ENCODE data around the gene GNA15. TPM values are rescaled to one million over a fixed set of nuclear protein-coding genes. Genes with fewer than 3 reads are reported as not detected.

GNA15 gene
- total RNA-seq, 1 experiment from 2014 or later = not detected

- ChIA-PET CTCF (no interaction called here), POLR2A (no interaction called here)
- Histone ChIP-seq H3K36me3 (ENCODE audit: control insufficient read depth, insufficient read depth, low read length) (no peaks in the 10 kb centered on the region), H3K27me3 (replicated peaks; ENCODE audit: control insufficient read depth, insufficient read depth, low read length) (no peaks in the 10 kb centered on the region), H3K9me3 (no peaks in the 10 kb centered on the region), H3K4me1 (no peaks in the 10 kb centered on the region), H3K4me3 (ENCODE audit: low read depth, low read length) (no peak overlapping the region)
- no peaks in the 10 kb centered on the region for H3K4me1 Mint-ChIP-seq (ENCODE audit: low read depth, unreplicated experiment)
- H3K4me3 Mint-ChIP-seq (ENCODE audit: unreplicated experiment) = no peak overlapping the region
- H3K36me3 Mint-ChIP-seq (ENCODE audit: insufficient read depth, unreplicated experiment) = peaks cover 19% of the 10 kb centered on the region
- no TSS peak for BruUV-seq (replicated peaks)
- DNase-seq = no peak
- H3K27ac Mint-ChIP-seq (ENCODE audit: unreplicated experiment) = no peak overlapping the region
- intact Hi-C loops (cut with micrococcal nuclease; ENCODE audit: unreplicated experiment) = no loop called here
- no peaks in the 10 kb centered on the region for H3K9me3 Mint-ChIP-seq (ENCODE audit: unreplicated experiment)
- no peaks in the 10 kb centered on the region for H3K27me3 Mint-ChIP-seq (ENCODE audit: insufficient read depth, unreplicated experiment)
- TF ChIP-seq CTCF (IDR thresholded peaks at IDR 0.05; ENCODE audit: insufficient read depth in 1 of 2, low read depth in 1 of 2, low read length in 1 of 2, severe bottlenecking in 1 of 2, unreplicated experiment in 1 of 2) = no peak
Measured at GRCh38 chr19:3213159-3213558, 77.3 kb downstream of the GNA15 start.

Other genes starting within 250 kb of the GNA15 start
- gene ZNF57, start 235.1 kb upstream of the GNA15 start, total RNA-seq (2022) = 5.8 and 7.6 TPM in 2 replicates
- gene ZNF77, start 191.1 kb upstream of the GNA15 start, total RNA-seq (2022) = 6.3 and 6.6 TPM in 2 replicates
- gene TLE6, start 158.5 kb upstream of the GNA15 start, total RNA-seq (2022) = 1.4 and 1.9 TPM in 2 replicates
- 29.2 and 31.3 TPM in 2 replicates for gene TLE2, start 106.8 kb upstream of the GNA15 start, total RNA-seq (2022)
- 132 and 144 TPM in 2 replicates for gene TLE5, start 73.5 kb upstream of the GNA15 start, total RNA-seq (2022)
- gene GNA11, start 41.7 kb upstream of the GNA15 start, total RNA-seq (2022) = 50.0 and 50.7 TPM in 2 replicates
- gene S1PR4, start 42.7 kb downstream of the GNA15 start, total RNA-seq (2022) = not detected in 2 replicates
- gene NCLN, start 49.9 kb downstream of the GNA15 start, total RNA-seq (2022) = 87.3 and 94.2 TPM in 2 replicates
- gene CELF5, start 88.6 kb downstream of the GNA15 start, total RNA-seq (2022) = 0.07 TPM in 1 of 2 replicates, not detected in the other
- 5.1 and 5.5 TPM in 2 replicates for gene NFIC, start 230.6 kb downstream of the GNA15 start, total RNA-seq (2022)

Data from Caco-2 (cell line).